Thymus (tissue), 11 donors: ENCODE data around the gene INPP5A. TPM values are rescaled to one million over a fixed set of nuclear protein-coding genes. Genes with fewer than 3 reads are reported as not detected.
A peak's percentile ranks its signal among the peaks of the same experiment; 100 is the strongest.

ENCODE experiments used
- DNase-seq, 9 donors: peaks; one replicate each; pipeline ENCODE4 v3.0.0-alpha.2; 2013; ENCODE audit warnings: low spot score in 9 of 9, low read depth in 6 of 9, missing footprints in 1 of 9
- H3K27ac ChIP-seq, 2 donors: one replicate each; pipeline ENCODE4 v1.5.1; 2013; ENCODE audit warnings: control low read depth in 1 of 2, low read depth in 1 of 2, low read length in 1 of 2, mild to moderate bottlenecking in 1 of 2, moderate library complexity in 1 of 2
- H3K27me3 ChIP-seq, 2 donors: one replicate each; pipeline ENCODE4 v1.5.1; 2013; ENCODE audit warnings: low read length in 1 of 2; ENCODE audit not compliant: control insufficient read depth in 2 of 2, insufficient read depth in 1 of 2
- H3K36me3 ChIP-seq, 2 donors: one replicate each; pipeline ENCODE4 v1.5.1; 2013; ENCODE audit warnings: low read length in 1 of 2, mild to moderate bottlenecking in 1 of 2, moderate library complexity in 1 of 2; ENCODE audit not compliant: control insufficient read depth in 2 of 2, insufficient read depth in 2 of 2
- H3K4me1 ChIP-seq, 2 donors: one replicate each; pipeline ENCODE4 v1.5.1; 2013; ENCODE audit warnings: low read length in 2 of 2; ENCODE audit not compliant: control insufficient read depth in 2 of 2, insufficient read depth in 2 of 2
- H3K4me3 ChIP-seq, 2 donors: one replicate each; pipeline ENCODE4 v1.5.1; 2013; ENCODE audit warnings: low read length in 2 of 2, control low read depth in 1 of 2, mild to moderate bottlenecking in 1 of 2
- H3K9me3 ChIP-seq, 2 donors: one replicate each; pipeline ENCODE4 v1.5.1; 2013; ENCODE audit warnings: low read length in 1 of 2, mild to moderate bottlenecking in 1 of 2; ENCODE audit not compliant: control insufficient read depth in 2 of 2, insufficient read depth in 1 of 2
- WGBS: extraction: QIAGEN DNeasy Blood & Tissue Kit; methylation state at CpG from one replicate; pipeline ENCODE4 v1.1.7; 2013; 5-methylcytosine and 5-hydroxymethylcytosine counted together
- polyA plus RNA-seq: library from polyadenylated mRNA; stranded (reverse); fragments of 200-250 nt; gene quantifications from one replicate; pipeline ENCODE4 v1.2.3, GENCODE V29; 2013
- total RNA-seq: library from RNA; stranded (reverse); fragments of 120-200 nt; gene quantifications from one replicate; pipeline ENCODE4 v1.2.4, GENCODE V29; 2013
- donor health status: healthy.

Gene INPP5A
- total and polyA plus RNA-seq, 2 donors: 11.0 to 14.6 TPM

DNA sequence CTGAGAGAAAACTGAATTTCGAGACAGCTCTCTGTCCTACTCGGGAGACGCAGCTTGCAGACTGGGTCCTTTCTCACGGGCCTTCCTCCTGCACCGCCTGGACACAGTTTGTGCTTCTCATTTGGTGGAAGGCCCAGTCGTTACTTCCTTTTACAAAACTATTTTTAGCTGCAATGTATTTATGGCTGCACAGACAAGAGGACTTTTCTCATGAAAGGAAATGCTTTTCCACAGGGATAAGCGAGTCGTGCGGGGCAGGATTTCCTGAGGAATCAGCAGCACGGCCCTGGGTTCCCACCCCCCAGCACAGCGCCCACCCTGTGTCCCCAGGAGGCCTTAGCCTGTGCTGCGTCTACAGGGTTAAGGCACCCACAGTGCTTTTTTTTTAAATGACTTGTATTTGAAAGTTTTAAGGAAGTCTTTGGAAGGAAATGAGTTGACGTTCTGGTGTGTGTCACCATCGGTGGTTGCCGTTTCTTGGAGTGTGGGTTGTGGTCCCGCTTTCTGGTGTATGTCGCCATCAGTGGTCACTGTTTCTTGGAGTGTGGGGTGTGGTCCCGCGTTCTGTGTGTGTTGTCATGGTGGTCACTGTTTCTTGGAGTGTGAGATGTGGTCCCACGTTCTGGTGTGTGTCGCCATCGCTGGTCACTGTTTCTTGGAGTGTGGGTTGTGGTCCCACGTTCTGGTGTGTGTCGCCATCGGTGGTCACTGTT, 50.9 kb downstream of the INPP5A start:
- no peaks in the 10 kb centered on the region for H3K36me3 ChIP-seq
- WGBS: 25% methylated on average over 25 of the region's 25 CpGs
- H3K4me1 ChIP-seq: peaks cover 5 to 26% of the 10 kb centered on the region in 2 donors
- H3K4me3 ChIP-seq: no peak overlapping the region
- peak in 1 of 9 donors; percentile 27 for DNase-seq
- no peaks in the 10 kb centered on the region for H3K27me3 ChIP-seq
- H3K27ac ChIP-seq: peak overlapping the region in 1 of 2 donors; percentile 50
- peaks cover 1 to 4% of the 10 kb centered on the region in 2 donors for H3K9me3 ChIP-seq

DNA sequence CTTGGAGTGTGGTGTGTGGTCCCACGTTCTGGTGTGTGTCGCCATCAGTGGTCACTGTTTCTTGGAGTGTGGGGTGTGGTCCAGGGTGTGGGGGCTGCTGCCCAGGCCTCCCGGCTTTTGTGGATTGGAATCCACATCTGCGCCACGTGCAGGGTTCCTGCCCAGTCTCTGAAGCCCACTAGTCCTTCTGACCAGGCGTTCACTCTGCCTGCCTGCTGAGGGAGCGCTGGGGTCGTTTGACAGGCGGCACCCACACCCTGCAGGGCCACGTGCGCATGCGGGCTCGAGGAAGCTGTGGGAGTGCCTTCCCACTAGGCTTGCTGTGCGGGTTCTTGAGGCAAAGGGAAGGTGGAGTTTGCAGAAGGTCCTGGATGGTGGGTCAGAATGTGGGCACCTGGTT, 51.4 kb downstream of the INPP5A start:
- Histone ChIP-seq H3K36me3 (no peaks in the 10 kb centered on the region), H3K27me3 (no peaks in the 10 kb centered on the region), H3K9me3 (peaks cover 1 to 4% of the 10 kb centered on the region in 2 donors), H3K4me1 (peaks cover 5 to 32% of the 10 kb centered on the region in 2 donors), H3K4me3 (no peak overlapping the region), H3K27ac (no peak overlapping the region)
- 71% methylated on average over 14 of the region's 14 CpGs for WGBS
- DNase-seq: no peak

DNA sequence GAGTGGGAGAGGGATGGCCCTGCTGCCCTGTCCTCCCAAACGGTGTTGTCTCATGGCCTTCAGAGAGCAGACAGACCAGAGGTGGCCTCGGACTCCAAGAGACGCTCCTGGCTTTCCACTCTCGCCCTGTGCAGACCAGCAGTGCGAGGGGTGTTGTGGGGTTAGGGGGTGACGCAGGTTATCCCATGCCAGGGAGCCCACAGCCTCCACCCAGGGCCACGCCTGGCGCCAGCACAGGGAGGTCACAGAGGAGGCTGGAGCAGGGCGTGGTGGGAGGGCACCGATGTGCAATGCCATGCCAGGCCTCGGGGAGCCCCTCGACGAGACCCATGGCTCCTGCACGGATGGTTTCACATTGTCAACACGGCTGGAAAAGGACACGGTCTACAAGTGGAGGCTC, 52.1 kb downstream of the INPP5A start:
- Histone ChIP-seq H3K27me3 (no peaks in the 10 kb centered on the region), H3K27ac (no peak overlapping the region), H3K9me3 (peaks cover 1 to 4% of the 10 kb centered on the region in 2 donors), H3K36me3 (no peaks in the 10 kb centered on the region), H3K4me3 (no peak overlapping the region), H3K4me1 (peaks cover 5 to 36% of the 10 kb centered on the region in 2 donors)
- WGBS: 97% methylated on average over 16 of the region's 16 CpGs
- DNase-seq: no peak

DNA sequence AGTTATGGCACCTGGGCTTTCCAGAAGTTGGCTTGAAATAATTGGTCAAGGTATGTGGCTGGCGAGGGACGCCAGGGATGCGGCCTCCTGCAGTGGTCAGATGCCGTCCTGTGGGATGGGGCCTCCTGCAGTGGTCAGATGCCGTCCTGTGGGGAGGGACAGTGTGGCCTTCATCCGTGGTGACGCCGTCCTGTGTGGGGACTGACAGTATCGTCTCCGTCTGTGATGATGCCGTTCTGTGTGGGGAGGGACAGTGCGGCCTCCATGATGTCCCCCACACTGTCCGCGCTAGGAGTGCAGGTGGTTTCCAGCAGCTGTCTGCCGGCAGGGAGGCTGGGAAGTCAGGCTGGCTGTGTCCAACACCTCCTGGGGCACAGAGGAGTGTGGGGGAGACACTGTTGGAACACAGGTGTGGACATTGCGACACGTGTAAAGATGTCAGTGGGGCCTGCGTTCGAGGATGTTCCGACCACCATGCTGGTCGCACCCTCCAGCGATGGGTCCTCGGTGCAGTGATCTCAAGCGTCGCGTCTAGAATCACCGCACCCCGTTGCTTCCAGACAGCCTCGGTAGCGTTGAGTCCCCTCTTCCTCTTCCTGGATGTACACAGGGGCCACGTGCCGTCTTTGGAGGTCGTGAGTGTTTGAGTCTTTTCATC, 52.6 kb downstream of the INPP5A start:
- H3K4me3 ChIP-seq: no peak overlapping the region
- peaks cover 5 to 36% of the 10 kb centered on the region in 2 donors for H3K4me1 ChIP-seq
- H3K27ac ChIP-seq: no peak overlapping the region
- 95% methylated on average over 33 of the region's 33 CpGs for WGBS
- H3K27me3 ChIP-seq: no peaks in the 10 kb centered on the region
- H3K36me3 ChIP-seq: no peaks in the 10 kb centered on the region
- no peak for DNase-seq
- peaks cover 1 to 4% of the 10 kb centered on the region in 2 donors for H3K9me3 ChIP-seq

DNA sequence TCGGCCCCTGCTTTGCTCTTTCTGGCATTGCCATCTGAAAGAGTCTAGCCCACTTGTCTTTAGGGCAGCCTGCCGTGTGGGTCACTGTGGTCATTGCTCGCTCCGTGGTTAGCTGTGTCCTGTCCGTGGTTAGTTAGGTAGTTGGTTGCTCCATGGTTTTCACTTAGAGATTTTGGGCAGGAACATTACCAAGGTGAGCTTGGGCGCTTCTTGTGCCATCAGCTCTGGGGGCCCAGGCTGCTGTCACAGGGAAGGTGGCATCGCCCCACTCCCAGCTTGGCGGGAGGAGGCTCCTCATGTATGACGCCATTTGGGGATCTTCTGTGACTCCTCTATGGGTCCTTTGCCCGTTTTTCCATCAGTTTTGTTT, 53.1 kb downstream of the INPP5A start:
- WGBS: 96% methylated on average over 10 of the region's 10 CpGs
- Histone ChIP-seq H3K27me3 (no peaks in the 10 kb centered on the region), H3K27ac (no peak overlapping the region), H3K9me3 (peaks cover 1 to 4% of the 10 kb centered on the region in 2 donors), H3K4me3 (no peak overlapping the region), H3K36me3 (no peaks in the 10 kb centered on the region), H3K4me1 (peaks cover 5 to 36% of the 10 kb centered on the region in 2 donors)
- no peak for DNase-seq

DNA sequence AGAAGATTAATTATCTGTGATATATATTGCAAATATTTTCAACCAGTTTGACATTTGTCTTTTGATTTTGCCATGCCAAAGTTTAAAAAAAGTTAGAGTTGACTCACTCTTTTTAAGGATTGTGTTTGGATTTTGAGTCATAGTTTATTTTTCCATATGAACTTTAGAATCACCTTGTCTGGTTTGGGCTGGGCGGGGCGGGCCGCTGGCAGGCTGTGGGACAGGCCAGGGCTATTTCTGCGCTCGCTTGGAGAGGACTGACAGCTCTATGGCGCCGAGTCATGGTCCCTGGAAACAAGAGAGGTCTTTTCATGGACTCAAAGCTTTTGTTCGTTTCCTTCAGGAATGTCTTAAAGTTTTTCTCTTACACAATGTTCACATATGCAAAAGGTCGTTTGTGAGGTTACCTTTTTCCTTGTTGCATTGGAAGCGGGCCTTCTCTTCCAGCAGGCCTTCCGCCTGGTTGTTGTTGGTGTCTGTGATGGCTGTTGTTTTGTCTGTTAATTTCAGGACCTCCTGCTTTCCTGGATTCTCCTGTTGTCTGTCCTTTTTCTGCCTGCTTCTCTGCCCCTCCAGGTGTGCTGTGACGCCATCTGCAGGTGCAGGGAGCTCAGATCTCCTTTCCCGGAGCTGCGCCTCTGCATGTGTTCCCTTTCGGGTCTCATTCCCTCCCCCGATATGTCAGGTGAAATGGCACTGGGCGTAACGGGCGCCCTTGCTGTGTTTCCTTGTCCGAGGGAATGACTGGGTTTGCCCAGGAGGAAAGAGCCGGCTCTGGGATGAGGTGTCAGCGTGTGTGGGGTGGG, 53.8 kb downstream of the INPP5A start:
- WGBS: 91% methylated on average over 22 of the region's 22 CpGs

DNA sequence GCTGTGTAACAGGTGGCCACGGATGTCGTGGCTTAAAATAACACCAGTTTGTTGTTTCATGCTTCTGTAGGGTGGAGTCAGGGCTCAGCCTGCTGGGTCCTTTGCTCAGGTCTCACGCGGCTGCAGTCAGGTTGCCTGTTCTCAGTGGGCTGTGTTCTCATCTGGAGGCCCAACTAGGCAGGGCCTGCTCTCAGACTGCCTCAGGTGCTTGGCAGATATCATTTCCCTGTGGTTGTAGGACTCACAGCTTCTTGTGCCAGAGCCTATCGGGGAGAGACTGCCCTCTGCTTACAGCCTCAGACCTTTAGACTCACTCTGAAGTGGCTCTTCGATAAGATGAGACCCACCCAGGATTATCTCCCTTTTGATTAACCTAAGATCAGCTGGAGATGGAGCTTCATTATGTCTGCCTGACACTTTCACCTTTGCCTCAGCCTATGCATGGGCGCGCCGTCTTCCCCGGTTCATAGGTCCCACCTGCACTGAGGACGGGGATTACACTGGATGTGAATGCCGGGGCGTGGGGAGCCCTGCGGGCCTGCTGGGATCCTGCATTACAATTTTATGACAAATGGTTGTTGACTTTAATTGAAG, 55.3 kb downstream of the INPP5A start:
- 97% methylated on average over 14 of the region's 14 CpGs for whole genome bisulfite sequencing
- H3K27ac ChIP-seq: no peak overlapping the region
- no peak overlapping the region for H3K4me3 ChIP-seq
- peaks cover 5 to 31% of the 10 kb centered on the region in 2 donors for H3K4me1 ChIP-seq
- peaks cover 1 to 4% of the 10 kb centered on the region in 2 donors for H3K9me3 ChIP-seq
- no peaks in the 10 kb centered on the region for H3K36me3 ChIP-seq
- DNase-seq: no peak
- no peaks in the 10 kb centered on the region for H3K27me3 ChIP-seq

More for the DNA sequence above, 53.8 kb downstream of the INPP5A start:
- Histone ChIP-seq H3K27me3 (no peaks in the 10 kb centered on the region), H3K36me3 (no peaks in the 10 kb centered on the region), H3K9me3 (peaks cover 1 to 4% of the 10 kb centered on the region in 2 donors), H3K4me1 (peaks cover 5 to 36% of the 10 kb centered on the region in 2 donors), H3K27ac (peak overlapping the region in 1 of 2 donors; percentile 11), H3K4me3 (no peak overlapping the region)
- no peak for DNase-seq

DNA sequence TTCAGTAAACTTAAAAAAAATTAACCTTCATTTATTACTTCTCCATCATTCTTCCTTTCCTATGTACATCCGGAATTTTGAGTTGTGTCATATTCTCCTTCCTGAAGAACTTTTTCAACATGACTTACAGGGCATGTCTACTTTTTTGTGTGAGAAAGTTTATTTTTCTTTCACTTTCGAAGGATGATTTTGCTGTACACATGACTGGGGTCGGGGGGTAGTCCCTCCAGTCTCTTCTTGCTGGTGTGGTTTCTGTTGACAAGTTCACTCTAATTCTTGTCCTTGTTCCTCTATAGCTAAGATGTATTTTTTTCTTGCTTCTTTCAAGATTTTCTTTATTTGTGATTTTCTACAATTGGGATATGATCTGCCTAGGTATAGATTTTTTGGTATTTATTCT, 55.8 kb downstream of the INPP5A start:
- peaks cover 5 to 27% of the 10 kb centered on the region in 2 donors for H3K4me1 ChIP-seq
- H3K4me3 ChIP-seq: no peak overlapping the region
- 10% methylated on average over 3 of the region's 3 CpGs for WGBS
- H3K36me3 ChIP-seq: no peaks in the 10 kb centered on the region
- peak in 1 of 9 donors; percentile 57 for DNase-seq
- H3K27me3 ChIP-seq: no peaks in the 10 kb centered on the region
- H3K27ac ChIP-seq: no peak overlapping the region
- peaks cover 1 to 4% of the 10 kb centered on the region in 2 donors for H3K9me3 ChIP-seq
